ENCODE data around the gene MSRB2.

- TF ChIP-seq CTCF (conservative IDR thresholded peaks at IDR 0.05; ENCODE audit: low read depth, low read length), result no peak
- TF ChIP-seq SMC3 (IDR thresholded peaks at IDR 0.05; ENCODE audit: low read depth, low read length), result no peak
- TF ChIP-seq POLR2A (IDR thresholded peaks at IDR 0.05; ENCODE audit: low read depth, low read length), result no peak
- no peak for TF ChIP-seq MAFK (IDR thresholded peaks at IDR 0.05; ENCODE audit: low read depth, low read length)
- TF ChIP-seq MXI1 (IDR thresholded peaks at IDR 0.05; ENCODE audit: borderline replicate concordance, low read depth, low read length), result no peak
- no peak for TF ChIP-seq CHD1 (IDR thresholded peaks at IDR 0.05; ENCODE audit: low read depth, low read length)
- TF ChIP-seq RCOR1 (IDR thresholded peaks at IDR 0.05; ENCODE audit: insufficient replicate concordance, low read length), result no peak
- TF ChIP-seq ELK1 (IDR thresholded peaks at IDR 0.05; ENCODE audit: borderline replicate concordance, low read depth, low read length), result no peak
- no peak for TF ChIP-seq BHLHE40 (IDR thresholded peaks at IDR 0.05; ENCODE audit: low read depth, low read length)
- TF ChIP-seq USF2 (IDR thresholded peaks at IDR 0.05; ENCODE audit: low read depth, low read length), result no peak
Observed at GRCh38 chr10:23151071-23151470, 55.7 kb downstream of the MSRB2 start.
